Measurements from ENCODE around the gene LY6G6D.
A peak's percentile ranks its signal among the peaks of the same experiment; 100 is the strongest.
"Not testable (repeated sequence)": the region's sequence is repeated elsewhere in the genome, so short reads cannot be mapped to it uniquely, and the experiment has no call there.

The LY6G6D gene

DNA sequence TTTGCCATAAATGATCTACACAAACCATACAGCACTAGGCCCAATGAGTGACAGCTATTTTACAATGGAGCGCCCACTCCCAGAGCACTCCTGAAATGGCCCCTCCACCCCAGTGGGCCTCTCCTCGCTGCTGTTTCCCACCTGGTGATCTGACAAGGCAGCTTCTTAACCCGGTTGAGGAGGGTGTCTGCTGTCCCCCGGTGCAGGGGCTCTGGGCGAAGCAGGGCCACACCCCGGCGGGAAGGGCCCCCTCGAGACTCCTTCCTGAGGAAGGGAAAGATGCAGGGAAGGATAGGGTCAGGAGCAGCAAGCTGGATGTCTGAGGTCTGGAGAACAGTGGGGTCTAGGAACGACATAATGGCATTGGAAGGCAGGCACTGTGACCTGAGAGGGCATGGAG lies 22.3 kb upstream of the LY6G6D start:
- no peak for DNase-seq

DNA sequence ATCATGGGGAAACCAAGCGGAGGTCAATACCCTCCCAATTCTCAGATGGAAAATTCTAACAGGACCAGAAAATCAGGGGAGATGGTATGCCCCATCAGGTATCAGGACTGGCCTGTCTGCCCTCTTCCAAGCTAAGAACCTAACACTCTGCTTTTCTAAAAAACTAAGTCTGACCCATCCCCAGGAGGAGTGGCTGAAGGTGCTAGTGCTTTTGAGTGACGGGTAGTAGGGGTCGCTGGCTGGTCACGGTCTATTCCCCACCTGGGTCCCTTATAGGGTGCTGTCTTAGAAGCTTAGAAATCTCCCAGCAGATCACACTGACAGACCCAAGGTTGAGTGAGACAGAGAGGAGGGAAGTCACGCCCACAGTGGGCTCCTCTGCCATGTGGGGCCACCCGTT lies 21.6 kb upstream of the LY6G6D start:
- DNase-seq, result no peak

DNA sequence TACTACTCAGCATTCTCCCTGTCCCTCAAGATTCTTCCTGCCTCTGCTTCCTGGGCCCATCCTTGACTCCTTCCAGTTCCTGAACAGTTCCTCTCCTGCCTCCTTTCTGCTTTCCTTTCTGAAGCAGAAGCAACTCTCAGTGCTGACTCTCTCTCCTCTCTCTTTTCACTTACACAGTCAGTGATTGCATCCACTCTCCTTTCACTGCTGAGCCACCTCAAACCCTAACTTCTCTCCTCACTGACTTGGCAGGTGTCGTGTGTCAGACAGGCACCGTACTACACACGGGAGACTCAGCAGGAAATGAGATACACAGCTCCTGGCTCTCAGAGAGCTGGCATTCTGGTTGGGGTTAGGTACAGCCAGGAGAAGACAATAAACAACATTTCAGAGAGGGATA lies 17.6 kb upstream of the LY6G6D start:
- DNase-seq, result no peak

DNA sequence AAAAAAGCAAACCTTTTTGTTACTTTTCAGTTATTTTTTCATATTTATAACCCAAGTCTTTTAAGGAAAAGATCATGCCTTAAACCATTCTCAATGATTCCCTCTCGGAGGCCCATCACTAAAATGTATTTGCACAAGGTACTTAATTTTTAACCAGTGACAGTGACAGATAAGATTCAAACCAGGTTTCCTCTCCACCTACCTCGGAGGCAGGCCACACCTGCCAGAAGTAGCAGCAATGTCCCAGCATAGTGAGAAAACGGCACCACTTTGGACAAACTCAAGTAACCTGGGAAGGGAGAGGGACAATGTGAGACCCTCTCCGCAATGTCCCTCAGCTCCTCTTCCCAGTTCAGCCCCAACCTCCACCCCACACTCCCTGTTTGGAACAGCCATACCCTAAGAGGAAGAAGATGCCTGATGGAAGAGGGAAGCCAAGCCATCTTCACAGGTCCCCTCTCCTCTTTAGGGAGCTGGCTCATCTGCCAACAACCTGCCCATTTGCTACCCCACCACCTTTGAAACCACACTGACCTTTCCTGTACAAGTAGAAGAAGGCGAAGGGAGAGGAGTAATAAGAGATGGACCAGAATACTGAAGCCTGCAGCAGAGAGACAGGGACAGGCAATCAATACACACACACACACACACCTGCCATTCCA lies 14.3 kb upstream of the LY6G6D start:
- no peak for DNase-seq

DNA sequence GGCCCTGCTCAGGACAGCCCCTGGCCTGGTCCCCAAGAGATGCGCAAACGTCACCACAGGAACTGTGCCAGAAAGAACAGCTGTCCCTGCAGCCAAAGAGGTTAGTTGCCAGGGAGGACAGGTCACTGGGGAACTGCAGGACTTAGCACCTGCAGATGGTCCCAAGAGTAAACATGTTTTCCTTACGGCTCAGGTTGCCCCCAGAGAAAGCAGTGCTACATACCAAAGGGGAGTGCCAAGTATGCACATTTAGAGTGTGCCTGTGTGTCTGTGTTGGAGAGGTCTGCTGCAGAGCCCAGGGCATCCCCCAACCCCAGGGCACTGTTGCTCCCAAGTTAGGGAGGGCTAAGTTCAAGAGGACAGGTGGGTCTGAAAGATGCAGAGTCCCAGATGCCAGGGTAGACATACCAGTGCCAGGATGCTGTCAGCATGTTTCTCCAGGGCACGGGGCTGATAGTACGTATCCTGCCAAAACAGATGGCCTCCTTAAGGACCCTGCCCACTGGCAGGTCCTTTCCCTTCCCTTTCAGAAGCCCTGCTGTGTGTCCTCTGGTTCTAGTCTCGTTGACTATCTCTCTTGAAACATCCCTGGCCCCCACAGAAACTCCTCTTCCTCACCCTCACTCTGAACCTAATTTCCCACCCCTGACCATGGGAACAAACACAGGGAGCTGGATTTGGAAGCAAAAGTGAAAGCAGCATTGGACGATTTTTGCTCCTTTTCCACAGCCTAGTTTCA lies 13.3 kb upstream of the LY6G6D start:
- no peak for DNase-seq

DNA sequence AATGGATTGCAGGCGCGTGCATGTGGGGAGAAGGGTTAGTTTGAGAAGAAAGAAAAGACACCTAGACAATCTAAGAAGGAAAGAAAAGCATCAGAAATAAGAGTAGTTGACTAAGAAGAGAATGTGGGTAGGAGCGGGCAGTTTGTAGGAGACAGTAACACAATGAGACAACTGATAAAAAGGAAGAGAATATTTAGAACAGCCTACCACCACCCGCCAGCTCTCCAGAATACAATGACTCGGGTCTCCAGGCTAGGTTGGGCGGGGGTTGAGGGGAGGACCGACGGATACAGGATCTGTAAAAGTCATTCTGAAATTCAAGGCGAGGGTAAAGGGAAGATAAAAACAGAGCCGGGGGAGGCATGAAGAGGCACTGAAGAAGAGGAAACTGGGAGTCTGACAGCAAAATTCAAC lies 12.7 kb upstream of the LY6G6D start:
- DNase-seq, result peak; percentile 46

DNA sequence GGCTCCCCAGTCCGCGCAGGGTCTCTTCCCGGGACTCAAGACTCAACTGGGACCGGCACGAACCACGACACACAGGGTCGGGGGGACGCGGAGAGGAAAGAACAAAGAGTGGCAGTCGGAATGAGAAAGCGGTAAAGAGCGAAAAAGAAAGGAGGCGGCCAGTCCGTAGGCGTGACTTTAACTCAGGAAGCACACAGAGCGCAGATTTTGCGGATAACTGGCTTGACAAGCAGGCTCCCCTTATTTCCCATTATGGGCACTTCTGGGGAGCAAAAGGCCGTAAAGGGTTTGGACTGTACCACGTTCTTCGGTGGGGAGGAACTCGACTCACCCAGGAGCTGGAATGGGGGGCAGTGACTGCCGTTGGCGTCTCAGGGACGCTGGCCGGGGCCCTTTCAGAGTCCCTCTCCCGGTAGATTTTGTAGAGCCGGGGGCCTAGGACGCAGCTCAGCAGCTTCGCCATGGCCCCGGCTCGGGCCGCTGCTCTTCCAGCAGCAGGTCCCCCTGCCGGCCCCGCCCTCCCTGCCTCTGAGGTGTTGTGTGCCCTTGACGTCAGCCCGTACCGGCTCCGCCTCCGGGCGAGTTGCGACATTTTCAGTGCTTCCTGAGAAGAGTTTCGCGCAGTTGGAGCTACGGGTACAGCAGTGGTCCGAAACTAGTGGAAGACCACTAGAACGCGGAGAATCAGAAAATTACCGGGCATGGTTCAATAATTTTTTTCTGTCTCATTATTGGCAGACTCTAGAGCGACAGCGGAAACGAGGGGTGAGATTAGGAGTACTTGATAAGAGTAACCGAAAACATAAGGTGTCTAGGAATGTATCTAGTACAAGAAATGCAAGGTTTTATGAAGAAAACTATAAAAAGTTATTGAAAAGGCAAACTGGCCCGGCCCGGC lies 12.1 kb upstream of the LY6G6D start, which contains the start of gene ABHD16A:
TSS of gene ABHD16A (minus strand) at position 506 of the 898 bp plus-strand sequence. CDS start at position 463, 43 bp downstream.
- DNase-seq, result peak; percentile 97

DNA sequence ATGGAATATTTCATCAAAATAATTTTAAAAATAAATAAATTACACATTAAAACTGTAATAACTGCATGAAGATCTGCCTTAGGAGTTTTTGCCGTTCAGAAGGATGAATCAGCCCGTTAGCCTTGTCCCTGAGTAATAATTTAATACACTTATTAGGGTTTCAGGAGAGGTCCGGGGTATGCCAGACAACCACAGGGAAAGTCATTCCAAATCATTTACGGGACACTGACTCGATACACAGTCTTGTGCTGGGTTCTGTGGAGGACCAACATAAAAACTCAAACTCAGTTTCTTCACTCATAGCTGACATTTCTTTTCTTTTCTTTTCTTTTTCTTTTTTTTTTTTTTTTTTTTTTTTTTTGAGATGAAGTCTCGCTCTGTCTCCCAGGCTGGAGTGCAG lies 9.2 kb upstream of the LY6G6D start:
- DNase-seq, result no peak

DNA sequence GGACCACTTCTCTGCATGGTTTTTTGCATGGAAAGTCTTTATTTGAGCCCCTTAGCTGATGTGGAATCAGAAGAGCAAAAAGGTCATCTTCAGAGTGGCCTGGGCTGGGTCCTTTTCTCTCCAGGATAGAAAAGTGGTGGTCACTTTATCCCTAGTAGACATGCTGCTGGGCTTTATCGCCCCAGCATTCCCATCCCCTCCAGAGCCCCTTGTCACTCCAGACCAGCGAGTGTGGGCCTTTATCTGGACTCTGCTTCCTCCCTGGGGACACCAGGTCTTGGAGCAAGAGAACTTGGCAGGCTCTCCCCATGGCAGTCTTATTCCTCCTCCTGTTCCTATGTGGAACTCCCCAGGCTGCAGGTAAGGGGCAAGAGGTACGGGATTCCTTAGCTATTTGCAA lies 8.5 kb upstream of the LY6G6D start, which contains the start of gene LY6G6F:
TSS of gene LY6G6F (plus strand) at position 268 of the 400 bp plus-strand sequence. CDS start at position 309, 41 bp downstream.
- no peak for DNase-seq

DNA sequence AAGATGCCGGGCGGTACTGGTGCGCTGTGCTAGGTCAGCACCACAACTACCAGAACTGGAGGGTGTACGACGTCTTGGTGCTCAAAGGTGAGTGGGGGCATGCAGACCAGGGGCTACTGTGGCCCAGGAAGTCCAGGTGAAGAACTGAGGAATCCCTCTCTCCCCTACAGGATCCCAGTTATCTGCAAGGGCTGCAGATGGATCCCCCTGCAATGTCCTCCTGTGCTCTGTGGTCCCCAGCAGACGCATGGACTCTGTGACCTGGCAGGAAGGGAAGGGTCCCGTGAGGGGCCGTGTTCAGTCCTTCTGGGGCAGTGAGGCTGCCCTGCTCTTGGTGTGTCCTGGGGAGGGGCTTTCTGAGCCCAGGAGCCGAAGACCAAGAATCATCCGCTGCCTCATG lies 7.4 kb upstream of the LY6G6D start:
- no peak for DNase-seq

DNA sequence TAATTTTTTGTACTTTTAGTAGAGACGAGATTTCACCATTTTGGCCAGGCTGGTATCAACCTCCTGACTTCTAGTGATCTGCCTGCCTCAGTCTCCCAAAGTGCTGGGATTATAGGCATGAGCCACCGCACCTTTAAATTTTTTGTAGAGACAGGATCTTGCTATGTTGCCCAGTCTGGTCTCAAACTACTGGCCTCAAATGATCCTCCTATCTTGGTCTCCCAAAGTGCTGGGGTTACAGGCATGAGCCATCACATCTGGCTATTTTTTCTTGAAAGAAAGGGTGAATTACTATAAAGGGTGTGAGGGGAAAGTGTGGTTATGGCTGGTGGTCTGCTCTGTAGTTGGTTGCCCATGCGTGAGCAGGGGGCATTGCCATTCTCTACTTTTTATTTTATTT lies 6.9 kb upstream of the LY6G6D start:
- no peak for DNase-seq

DNA sequence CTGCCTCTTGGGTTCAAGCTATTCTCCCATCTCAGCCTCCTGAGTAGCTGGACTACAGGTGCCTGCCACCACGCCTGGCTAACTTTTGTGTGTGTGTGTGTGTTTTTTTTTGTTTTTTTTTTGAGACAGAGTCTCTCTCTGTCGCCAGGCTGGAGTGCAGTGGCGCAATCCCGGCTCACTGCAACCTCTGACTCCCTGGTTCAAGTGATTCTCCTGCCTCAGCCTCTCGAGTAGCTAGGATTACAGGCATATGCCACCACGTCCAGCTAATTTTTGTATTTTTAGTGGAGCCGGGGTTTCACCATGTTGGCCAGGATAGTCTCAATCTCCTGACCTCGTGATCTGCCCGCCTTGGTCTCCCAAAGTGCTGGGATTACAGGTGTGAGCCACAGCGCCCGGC lies 6.0 kb upstream of the LY6G6D start:
- not testable (repeated sequence) for DNase-seq

DNA sequence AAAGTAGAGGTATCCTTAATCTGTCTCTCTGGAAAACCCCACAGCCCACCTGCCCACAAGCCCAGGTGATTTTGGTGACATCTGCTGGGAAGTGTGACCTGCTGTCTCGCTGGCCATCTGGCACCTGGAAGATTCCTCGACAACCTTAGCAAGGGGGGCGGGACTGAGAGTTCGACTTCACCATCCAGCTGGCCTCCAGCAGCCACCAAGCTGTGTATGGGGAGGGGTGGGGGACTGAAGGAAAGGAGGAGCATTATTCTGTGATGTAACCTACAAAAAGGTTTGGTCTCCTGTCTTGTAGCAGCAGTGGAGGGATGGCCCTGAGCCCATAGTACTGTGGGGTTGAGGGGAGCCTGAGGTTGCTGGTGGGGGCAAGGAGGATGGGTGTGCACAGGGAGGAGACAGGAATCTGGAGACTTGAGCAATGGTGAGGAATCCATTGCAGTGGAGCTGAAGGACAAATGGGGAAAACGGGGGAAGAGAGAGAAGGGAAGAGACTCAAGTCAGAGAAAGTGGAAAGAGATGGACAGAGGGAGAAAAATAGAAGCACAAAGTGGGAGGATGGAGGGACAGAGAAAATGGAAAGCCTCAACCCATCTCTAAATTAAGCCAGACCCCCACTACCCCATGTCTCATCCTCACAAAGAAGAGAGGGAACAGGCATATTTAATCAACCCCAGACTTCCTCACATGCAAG lies 4.5 kb upstream of the LY6G6D start:
- DNase-seq, result no peak

DNA sequence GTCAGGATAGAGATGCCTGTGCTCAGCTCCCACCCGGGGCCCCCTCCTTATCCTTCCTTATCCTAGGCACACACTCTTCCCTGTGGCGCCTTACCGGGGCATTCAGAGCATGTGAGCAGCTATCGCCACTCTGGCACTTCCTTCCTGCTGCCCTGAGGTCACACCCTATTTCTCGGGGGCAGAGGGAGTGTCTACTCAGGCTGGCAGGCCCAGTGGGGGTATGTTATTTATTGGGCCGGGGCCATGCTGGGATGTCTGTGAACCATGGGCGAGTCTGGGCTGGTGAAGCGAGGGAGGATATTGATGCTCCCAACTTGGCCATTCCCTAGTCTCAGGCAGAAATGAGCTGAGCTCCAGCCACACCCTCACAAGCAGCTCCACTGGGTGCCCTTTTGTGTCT lies 3.9 kb upstream of the LY6G6D start:
- no peak for DNase-seq

DNA sequence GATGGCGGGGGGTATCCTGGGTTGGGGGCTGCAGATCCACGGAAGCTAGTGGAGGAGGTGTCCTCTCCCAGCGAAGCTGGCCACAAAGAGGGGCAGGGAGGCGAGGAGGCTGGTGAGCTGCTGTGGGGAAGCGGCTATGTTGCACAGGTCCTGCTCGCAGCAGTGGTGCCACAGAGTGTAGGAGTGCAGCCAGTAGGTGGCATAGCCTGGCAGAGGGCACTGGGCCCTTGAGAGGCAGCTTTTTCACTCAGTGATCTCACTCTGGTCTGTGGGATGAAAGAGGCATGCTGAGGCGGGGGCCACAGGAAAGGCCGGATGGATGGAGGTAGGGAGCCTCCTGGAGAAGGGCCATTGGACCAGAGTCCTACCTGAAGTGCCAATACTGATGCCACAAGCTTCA lies 2.9 kb upstream of the LY6G6D start:
- no peak for DNase-seq

DNA sequence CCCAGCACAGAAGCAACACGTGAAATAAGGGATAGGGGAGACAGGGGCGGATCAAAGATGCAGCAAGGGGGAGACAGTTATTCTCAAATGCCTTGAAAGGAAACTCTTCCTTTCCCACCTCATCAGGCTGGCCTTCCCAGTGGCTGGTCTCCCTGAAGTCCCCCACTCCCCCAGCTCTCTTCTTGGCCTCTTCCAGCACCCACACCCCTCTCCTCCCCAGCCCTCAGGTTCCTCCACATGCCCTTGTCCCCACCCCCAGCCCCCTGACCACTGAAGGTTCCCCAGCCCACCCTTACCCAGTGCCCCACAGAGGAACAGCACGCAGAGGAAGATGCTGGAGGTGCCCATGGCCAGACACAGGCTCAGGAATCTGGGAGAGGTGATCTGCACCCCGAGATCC lies 1.7 kb upstream of the LY6G6D start:
- DNase-seq, result no peak

DNA sequence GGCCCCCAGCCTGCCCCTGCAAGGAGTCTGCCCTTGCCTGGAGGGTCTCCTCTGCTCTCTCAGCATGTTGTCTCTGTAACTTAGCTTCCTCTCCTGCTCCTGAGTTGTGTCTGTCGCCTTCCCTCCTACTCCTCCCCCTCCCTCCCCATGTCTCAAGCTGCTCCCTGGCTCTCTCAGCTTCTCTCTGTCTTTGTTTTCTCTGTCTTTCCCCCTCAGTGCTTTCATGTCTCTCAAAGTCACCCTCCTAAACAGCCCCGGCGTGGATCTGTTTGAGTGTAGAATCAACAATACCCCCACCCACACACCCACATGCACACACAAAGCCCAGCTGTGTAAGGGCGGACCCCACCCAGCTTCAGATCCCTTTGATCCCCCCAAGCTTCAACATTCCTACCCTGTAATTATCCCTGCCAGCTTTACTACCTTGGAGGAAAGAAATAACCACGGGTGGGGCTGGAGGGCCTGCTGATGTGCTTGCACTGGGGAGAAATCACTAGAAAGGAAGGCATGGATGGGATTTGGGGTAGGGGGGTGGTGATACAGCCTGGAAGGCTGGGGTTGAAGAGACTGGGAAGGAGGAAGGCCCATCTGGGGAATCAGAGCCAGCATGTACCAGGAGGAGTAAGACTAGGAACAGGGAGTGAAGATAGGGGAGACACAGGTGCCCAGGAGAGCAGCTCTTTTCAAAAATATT lies 1.0 kb upstream of the LY6G6D start:
- DNase-seq, result no peak

DNA sequence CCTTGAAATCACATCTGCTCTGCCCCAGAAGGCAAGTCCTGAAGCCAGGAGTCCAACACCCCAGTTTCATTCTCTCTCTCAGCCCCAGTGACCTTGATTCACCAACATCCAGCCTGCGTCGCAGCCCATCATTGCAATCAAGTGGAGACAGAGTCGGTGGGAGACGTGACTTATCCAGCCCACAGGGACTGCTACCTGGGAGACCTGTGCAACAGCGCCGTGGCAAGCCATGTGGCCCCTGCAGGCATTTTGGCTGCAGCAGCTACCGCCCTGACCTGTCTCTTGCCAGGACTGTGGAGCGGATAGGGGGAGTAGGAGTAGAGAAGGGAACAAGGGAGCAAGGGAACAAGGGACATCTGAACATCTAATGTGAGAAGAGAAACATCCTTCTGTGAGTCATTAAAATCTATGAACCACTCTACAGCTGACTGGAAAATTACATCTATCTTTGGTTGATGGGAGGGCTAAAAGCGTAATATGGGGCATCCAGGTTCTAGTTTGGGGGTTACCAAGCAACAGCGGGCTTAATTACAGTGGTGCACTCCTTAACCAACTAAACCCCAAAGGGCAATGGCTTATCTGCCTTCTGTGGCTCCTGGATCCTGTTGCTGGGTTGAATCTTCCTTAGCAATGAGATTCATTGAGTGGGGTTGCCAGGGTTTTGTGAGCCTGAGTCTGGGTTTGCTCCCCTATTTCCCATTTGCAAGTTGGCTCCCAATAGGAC lies 2.5 kb downstream of the LY6G6D start:
- DNase-seq, result no peak

DNA sequence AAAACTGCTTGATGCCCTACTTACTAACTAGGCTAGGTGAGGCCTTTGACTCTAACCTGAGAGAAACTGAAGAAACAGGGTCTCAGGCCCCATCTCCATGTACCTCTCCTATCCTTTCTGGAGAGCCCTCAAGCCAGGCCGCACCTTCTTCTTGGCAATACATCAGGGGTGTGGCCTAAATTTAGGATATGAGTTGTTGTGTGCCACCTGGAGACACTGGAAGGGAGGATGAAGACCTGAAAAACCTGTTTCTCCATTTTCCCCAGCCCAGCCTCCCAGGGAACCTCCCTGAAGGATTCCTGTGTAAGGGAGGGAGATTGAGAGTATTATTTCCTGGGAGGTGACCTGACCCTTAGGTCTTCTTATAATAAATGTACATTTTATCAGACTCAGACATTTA lies 3.1 kb downstream of the LY6G6D start:
- no peak for DNase-seq

DNA sequence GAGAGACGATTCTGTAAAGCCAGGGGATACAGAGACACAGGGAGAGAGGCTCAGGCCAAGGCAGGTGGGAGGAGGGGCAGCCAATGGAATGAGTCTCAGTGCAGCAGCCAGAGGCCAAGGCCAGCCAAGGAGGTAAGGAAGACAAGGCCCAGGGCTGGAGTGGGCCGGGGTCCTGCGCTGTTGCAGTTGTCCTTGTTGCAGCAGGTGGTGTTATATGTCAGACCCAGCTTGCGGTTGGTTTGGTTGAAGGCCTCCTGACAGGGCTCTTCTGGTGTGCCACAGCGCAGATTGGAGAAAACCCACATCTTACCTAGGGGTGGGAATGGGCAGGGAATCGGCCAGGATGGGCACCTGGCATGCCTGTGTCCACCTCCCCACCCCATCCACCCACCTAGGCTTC lies 3.9 kb downstream of the LY6G6D start:
- no peak for DNase-seq

DNA sequence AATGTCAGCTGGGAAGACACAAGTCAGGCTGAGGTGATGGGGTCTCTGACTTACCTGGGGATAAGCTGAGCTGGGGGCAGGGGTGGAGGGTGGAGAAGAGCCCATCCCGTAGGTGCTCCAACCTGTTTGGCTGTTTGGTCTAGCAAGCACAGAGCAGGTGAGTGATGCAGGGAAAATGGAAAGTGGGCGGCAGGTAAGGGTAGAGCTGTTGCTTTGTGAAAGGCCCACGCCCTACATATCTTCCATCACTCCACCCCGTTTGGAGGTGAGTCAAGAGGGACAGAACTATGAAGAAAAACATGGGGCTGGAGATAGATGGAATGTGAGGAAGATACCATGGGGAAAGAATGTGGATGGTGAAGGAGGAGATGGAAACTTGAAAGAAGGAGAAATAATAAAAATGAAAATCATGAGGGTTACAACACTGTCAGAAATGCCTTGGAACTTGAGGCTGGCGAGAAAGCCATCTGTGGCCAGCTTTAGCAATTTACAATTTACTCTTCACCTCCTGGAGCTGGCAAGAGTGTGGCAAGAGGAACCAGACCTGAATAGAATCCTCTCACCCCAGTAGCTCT lies 5.1 kb downstream of the LY6G6D start:
- no peak for DNase-seq
